ENCODE data around the gene PHRF1. TPM values are rescaled to one million over a fixed set of nuclear protein-coding genes. Genes with fewer than 3 reads are reported as not detected.

The PHRF1 gene
- total and polyA plus RNA-seq, 2 experiments from 2014 or later = 25.6 to 26.9 TPM

- Histone ChIP-seq H3K27me3 (no peaks in the 10 kb centered on the region), H3K4me2 (peak overlapping the region; percentile 72), H3K79me2 (no peaks in the 10 kb centered on the region), H3K27ac (peak overlapping the region; percentile 93), H3K4me3 (no peak overlapping the region), H3K4me1 (ENCODE audit: insufficient read depth) (peaks cover 14% of the 10 kb centered on the region), H4K20me1 (ENCODE audit: insufficient read depth, poor library complexity, severe bottlenecking) (no peaks in the 10 kb centered on the region), H3K9me2 (replicated peaks; ENCODE audit: insufficient read depth) (no peaks in the 10 kb centered on the region), H3K9me3 (ENCODE audit: low read depth) (no peaks in the 10 kb centered on the region), H3K36me3 (replicated peaks; ENCODE audit: insufficient read depth, low read depth) (no peaks in the 10 kb centered on the region), H2AFZ (no peak overlapping the region)
- peak; percentile 82 for DNase-seq (ENCODE audit: low spot score)
- no peak for TF ChIP-seq CTCF (IDR thresholded peaks at IDR 0.05; ENCODE audit: poor library complexity)
- TF ChIP-seq EZH2 (IDR thresholded peaks at IDR 0.05; ENCODE audit: borderline replicate concordance) = no peak
- TF ChIP-seq EZH2phosphoT487 (IDR thresholded peaks at IDR 0.05; ENCODE audit: low read depth, severe bottlenecking, unreplicated experiment) = no peak
- WGBS (ENCODE audit: low lambda C conversion rate, missing lambda C conversion rate) = 82% methylated on average over 20 of the region's 25 CpGs
Measured at GRCh38 chr11:623999-624704, 47.9 kb downstream of the PHRF1 start.

DNA sequence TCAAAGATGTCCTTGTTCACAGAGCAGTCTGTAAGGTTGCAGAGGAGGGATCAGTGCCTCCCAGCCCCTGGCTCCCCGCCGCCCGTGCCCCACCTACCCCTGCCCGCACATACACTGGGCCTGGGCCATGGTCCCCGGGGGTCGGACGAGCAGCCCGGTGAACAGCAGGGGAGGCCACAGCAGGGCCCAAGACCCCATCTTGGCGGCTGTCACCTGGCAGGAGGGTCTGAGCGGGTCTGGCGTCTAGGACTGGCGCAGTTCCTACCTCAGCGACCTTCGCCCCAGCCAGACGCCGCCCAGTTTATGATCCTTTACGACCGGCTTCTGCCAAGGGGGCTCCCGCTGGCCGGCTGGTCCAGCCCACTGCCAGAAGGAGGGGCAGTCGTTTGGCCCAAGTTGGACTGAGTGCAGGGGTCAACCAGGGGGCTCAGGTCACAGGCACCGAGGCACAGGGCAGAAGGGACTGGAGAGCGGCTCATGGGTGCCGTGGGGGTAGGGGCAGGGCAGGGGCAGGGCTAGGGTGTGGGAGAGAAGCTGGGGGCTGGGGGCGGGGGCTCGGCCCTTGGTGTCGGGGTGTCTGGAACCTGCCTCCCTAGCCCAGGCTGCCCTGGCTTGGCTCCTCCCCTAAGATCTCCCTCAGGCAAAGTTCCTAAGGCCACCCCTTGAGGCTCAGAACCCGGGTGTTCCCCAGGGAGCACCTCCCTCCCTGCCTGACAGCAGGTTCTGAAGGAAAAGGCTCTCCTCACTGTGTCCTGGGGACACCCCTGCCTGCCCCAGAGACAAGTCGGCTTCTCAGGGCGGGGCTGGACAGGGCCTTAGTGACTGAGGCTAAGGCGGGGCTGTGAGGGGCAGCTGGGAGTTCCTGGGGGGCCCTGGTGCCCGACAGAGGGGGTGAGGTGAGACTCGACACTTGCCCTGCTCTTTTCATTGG, 48.7 kb downstream of the PHRF1 start, which contains the start of gene CDHR5:
TSS of gene CDHR5 (minus strand) at position 251 of the 931 bp plus-strand sequence. CDS start at position 198, 53 bp downstream.
- WGBS (ENCODE audit: low lambda C conversion rate, missing lambda C conversion rate) = 71% methylated on average over 24 of the region's 33 CpGs
- Histone ChIP-seq H2AFZ (no peak within 1 kb of the TSS), H4K20me1 (ENCODE audit: insufficient read depth, poor library complexity, severe bottlenecking) (no peaks in the 10 kb centered on the region), H3K36me3 (replicated peaks; ENCODE audit: insufficient read depth, low read depth) (no peaks in the 10 kb centered on the region), H3K4me3 (no peak within 1 kb of the TSS), H3K9me2 (replicated peaks; ENCODE audit: insufficient read depth) (no peaks in the 10 kb centered on the region), H3K27ac (peak within 1 kb of the TSS; percentile 93), H3K9me3 (ENCODE audit: low read depth) (no peaks in the 10 kb centered on the region), H3K27me3 (no peaks in the 10 kb centered on the region), H3K79me2 (no peaks in the 10 kb centered on the region), H3K4me2 (peak within 1 kb of the TSS; percentile 72), H3K4me1 (ENCODE audit: insufficient read depth) (peaks cover 14% of the 10 kb centered on the region)
- TF ChIP-seq CTCF (IDR thresholded peaks at IDR 0.05; ENCODE audit: poor library complexity) (no peak), EZH2phosphoT487 (IDR thresholded peaks at IDR 0.05; ENCODE audit: low read depth, severe bottlenecking, unreplicated experiment) (no peak), EZH2 (IDR thresholded peaks at IDR 0.05; ENCODE audit: borderline replicate concordance) (no peak)
- peak; percentile 77 for DNase-seq (ENCODE audit: low spot score)

GRCh38 chr11:625636-626268, 49.5 kb downstream of the PHRF1 start:
- TF ChIP-seq EZH2phosphoT487 (IDR thresholded peaks at IDR 0.05; ENCODE audit: low read depth, severe bottlenecking, unreplicated experiment) (no peak), CTCF (IDR thresholded peaks at IDR 0.05; ENCODE audit: poor library complexity) (no peak), EZH2 (IDR thresholded peaks at IDR 0.05; ENCODE audit: borderline replicate concordance) (no peak)
- H3K4me1 ChIP-seq (ENCODE audit: insufficient read depth) = peaks cover 14% of the 10 kb centered on the region
- H3K36me3 ChIP-seq (replicated peaks; ENCODE audit: insufficient read depth, low read depth) = no peaks in the 10 kb centered on the region
- peak; percentile 63 for DNase-seq (ENCODE audit: low spot score)
- H3K4me2 ChIP-seq = peak overlapping the region; percentile 72
- WGBS (ENCODE audit: low lambda C conversion rate, missing lambda C conversion rate) = 59% methylated on average over 17 of the region's 22 CpGs
- H3K27ac ChIP-seq = peak overlapping the region; percentile 93
- H3K9me2 ChIP-seq (replicated peaks; ENCODE audit: insufficient read depth) = no peaks in the 10 kb centered on the region
- H3K9me3 ChIP-seq (ENCODE audit: low read depth) = no peaks in the 10 kb centered on the region
- H2AFZ ChIP-seq = no peak overlapping the region
- H4K20me1 ChIP-seq (ENCODE audit: insufficient read depth, poor library complexity, severe bottlenecking) = no peaks in the 10 kb centered on the region
- H3K79me2 ChIP-seq = no peaks in the 10 kb centered on the region
- no peak overlapping the region for H3K4me3 ChIP-seq
- H3K27me3 ChIP-seq = no peaks in the 10 kb centered on the region

All from hepatocyte (in vitro differentiated cells).